Activated CD4-positive, alpha-beta T cell treated with anti-CD3 and anti-CD28 coated beads, Interleukin-2, amount 50 U/mL, for 1 hour (primary cell): Measurements from ENCODE around the gene CARHSP1.
"Not testable (repeated sequence)": the region's sequence is repeated elsewhere in the genome, so short reads cannot be mapped to it uniquely, and the experiment has no call there.

Experiments
- DNase-seq: peaks from one replicate; pipeline ENCODE4 v3.0.0-alpha.2; 2020

The CARHSP1 gene

DNA sequence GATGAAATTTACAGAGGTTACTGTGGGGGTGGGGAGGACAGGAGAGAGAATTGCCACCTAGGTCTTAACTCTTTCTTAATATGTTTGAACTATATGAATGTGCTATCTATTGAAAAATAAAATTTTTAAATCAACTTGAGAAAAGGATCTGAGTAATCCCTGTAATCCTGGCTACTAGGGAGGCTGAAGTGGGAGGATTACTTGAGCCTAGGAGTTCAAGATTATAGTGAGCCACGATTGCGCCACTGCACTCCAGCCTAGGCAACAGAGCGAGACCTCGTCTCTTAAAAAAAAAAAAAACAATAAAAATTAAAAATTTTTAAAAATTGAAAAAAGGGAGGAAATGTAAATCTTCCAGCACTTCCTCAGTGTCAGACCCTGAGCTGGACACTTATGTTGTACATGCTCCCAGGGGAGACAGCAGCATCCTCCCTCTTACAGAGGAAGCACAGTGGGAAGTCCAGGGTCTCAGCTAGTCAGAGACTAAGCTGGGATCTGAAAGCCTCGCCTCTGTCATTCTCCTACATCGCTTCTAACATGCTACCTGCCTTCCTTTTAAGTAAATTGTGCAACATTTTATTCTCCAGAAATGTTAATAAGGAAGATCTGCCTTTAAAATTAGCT, 49.3 kb downstream of the CARHSP1 start:
- DNase-seq = no peak

DNA sequence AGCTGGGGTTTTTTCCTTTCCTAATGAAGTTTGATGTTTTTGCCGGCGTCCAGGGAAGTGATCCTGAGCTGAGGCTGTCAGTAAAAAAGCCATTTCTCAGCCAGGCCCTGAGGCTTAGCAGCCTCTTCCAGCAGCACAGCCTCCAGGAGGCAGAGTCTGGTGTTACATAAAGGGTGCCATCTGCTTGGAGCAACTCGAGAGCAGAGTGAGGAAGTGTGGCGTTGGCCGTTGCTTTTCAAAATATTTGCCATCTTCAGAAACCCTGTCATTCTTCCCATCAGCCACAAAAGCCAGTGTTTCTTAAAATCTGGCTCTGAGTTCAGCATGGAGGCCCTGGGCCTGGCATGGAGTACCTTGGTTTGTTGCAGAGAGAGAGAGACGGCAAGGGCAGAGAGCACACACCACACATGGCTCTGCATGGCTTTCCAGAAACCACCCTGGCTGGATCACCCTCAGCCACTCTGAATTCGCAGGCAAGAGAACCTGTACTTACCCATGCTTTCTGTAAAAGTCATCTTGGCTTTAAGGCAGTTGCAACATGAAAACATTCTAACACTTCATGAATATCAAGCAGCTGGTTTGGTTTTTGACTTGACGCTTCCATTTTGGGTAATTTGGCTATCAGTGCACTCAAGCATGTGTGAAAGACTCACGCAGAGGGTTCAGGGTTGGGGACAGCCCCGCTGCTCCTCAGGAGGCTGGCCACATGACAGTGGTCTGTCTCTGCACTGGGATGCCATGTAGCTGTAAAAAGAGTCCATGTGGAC, 50.1 kb downstream of the CARHSP1 start:
- DNase-seq = no peak

DNA sequence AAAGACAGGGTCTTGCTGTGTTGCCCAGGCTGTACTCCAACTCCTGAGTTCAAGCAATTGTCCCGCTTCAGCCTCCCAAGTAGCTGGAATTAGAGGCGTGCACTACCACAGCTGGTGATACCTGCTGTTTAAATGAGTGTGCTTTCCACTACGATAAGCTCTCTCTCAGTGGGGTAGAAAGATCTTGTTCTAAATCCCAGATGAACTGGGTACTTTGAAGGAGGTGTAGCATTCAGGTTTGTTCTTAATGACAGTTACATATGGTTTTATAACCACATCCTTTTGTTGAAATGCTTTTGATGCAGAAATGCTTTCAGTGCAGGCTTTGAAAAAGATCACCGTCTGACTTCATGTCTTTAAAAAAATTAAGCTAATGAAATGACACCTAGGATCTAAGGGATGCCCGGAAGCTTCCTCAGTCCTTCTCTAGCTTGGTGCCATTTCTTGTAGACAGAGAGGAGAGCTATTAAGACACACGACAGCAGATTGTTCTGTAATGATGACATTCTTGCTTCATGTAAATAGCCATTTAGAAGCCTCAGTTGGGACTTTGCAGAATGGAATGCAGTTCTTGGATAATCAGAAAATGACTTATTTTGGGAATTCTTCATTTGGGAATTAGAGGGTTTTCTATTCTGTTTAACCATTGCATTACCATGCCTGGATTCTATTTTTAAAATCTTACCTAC, 51.7 kb downstream of the CARHSP1 start:
- DNase-seq = no peak

DNA sequence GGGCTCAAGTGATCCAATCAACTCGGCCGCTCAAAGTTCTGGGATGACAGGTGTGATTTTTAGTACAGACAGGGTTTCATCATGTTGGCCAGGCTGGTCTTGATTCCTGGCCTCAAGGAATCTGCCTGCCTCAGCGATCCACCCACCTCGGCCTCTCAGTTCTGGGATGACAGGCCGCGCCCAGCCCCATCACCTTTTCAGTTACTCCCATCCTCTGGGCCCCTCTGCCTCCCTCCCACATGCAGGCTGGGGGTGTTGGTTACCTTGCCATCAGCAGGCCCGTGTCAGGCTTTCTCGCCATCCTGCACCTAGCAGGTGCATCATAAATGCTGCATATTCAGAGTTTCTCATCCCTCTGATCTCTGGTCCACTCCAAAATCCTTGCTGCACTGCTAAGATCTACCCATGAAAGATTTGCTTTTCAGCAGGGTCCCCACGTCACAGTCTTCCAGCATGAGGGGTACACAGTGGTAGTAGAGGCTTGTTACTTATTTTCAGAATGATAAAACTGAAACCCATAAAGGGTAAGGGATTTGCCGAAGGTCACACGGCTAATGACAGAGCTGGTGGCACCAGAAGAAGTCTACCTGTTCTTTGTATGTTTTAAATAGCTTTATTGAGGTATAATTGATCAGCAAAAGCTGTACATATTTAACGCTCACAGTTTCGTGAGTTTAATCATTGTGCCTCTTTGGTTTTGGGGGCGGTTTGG, 54.6 kb downstream of the CARHSP1 start:
- no peak for DNase-seq

DNA sequence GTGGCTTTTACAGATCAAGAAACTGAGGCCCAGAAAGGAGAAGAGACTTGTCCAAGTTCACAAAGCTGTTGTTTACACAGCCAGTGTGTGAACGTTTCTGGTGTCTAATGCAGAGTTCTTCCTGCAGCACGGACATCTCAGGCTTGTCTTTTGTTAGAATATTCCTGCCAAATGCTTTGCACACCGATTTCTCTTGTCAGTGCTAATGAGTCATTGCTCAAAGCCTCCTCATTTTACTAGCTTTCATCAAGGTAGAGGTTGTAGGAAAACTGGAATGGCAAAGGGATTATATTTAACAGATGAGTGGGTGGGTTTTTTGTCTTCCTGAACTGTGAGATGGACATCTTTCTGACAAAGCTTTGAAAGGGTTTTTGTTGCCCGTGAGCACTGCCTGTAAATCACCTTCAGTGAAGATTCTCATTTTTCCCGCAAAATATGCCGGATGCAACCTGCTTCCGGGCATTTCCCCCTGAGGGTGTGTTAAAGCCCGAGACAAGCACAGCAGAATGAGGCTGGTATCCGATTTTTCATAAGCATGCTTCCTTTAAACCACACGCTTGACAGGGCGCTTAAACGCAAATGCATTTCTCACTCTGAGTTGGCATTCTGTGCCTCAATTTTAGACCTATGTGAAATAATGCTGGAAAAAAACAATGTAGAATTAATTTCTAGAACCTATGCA, 56.5 kb downstream of the CARHSP1 start:
- DNase-seq = no peak

DNA sequence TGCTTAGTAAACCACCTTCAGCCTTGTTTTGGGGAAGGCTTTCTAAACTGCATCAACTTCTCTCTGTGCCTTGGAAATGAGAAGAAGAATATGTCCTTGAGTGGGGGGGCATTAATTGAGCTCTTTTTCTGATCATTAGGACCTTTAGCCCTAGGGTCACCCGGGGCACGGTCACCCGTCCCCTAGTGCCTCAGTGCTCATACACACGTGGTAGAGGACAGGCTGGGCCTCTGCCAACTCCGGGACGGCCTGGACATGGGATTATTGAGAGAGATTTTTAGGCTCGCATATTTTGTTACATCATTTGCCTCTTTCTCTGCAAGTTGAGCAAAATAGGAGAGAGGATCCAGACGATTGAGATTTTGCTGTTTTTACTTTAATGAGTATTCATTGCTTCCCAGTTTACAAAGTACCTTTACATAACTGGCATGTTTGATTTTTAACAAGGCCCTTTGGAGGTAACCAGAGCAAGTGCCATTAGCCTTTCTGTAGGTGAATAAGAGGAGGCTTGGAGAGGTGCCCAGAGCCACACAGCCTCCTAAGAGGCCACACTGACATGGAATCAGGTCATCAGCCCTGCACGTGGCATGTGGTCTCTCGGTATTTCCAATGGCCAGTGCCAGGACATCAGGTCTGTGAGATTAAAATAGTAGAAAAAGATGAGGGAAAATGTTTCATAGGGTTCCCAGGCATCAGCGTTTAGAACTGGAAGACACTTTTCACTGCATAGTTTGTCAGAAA, 60.0 kb downstream of the CARHSP1 start:
- no peak for DNase-seq

DNA sequence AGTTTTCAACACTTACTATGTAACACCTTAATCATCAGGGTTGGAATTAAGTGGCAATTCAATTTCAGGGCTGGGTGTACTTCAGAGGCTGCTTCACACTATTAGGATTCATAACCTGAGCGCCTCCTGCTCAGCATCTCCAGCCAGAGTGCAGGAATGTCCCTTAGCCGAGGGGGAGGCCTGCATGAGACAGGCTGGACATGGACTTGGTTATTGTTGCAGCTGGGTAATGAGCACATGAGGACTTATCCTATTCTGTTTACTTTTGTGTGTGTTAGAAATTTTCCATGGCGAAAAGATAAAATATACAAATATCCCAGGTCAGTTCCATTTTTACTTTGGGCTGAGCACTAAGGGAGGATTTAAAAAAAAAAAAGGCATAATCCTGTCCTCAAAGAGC, 60.8 kb downstream of the CARHSP1 start:
- DNase-seq = no peak

DNA sequence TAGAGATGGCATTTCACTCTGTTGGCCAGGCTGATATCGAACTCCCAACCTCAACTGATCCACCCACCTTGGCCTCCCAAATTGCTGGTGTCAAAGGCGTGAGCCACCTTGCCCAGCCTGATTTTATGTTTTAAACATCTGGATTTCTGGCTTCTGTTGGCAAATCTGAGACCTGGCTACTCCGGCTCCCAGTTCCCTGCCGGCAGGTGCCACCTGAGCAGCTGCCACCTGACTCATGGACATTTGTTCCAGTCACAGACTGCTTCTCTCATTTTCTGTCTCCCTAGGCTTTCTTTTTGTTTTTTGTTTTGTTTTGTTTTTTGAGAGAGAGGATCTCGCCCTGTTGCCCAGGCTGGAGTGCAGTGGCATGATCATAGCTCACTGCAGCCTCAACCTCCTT, 61.6 kb downstream of the CARHSP1 start:
- no peak for DNase-seq

DNA sequence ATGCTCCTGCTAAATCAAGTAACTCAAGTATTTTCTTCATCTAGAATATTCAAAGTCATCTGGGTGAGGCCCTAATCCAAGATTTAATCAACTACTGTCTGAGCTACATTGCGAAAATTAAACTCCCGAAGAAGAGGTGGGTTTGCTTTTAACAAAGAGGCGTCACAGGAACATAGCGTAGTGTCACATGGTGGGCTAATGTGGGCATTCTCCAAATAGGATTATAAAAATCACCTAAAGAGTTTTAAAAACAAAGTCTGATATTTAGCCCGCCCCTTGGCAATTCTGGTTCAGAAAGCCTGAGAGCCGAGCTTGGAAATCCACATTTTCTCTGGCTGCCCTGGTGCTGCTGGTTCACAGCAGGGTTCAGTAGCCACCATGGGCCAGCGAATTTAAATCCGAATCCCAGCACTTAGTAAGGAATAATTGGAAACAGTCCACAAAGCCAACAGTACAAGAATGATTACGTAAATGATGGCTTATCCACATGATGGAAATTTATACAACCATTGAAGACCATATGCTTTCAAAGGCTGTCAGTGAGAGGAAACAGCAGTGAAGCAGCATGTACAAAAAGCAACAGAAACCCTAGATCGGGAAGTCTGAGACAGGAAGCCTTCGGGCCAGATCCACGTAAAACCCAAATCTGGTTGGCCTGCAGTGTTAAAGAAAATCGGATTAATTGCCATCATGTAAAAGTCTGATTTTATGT, 62.4 kb downstream of the CARHSP1 start:
- no peak for DNase-seq

DNA sequence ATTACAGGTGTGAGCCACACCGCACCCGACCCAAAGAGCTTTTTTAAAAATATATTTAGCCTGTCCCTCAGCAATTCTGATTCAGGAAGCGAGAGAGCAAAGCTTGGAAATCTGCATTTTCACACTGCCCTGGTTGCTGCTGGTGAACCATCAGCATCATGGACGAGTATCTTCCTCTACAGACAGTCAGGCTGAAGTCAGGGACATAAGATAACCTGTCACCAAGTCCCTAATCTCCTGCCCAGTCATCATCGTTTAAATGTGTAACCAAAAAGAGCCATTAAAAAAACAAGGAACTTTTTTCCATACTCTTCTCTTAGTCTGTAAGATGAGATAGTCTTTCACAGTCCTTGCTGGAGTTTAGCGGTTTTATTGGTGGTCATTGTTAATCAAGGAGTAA, 64.5 kb downstream of the CARHSP1 start:
- DNase-seq = no peak

DNA sequence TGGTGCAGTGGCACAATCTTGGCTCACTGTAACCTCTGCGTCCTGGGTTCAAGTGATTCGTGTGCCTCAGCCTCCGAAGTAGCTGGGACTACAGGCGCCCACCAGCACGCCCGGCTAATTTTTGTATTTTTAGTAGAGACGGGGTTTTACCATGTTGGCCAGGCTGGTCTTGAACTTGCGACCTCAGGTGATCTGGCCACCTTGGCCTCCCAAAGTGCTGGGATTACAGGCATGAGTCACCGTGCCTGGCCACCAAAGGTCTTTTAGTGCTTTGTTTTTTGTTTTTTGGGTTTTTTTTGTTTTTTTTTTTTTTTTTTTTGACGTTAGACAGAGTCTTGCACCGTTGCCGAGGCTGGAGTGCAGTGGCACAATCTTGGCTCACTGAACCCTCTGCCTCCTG, 65.1 kb downstream of the CARHSP1 start:
- not testable (repeated sequence) for DNase-seq
